HepG2 (cell line): ENCODE data around the gene VSX1. TPM values are rescaled to one million over a fixed set of nuclear protein-coding genes. Genes with fewer than 3 reads are reported as not detected.

ENCODE experiments used
- ATF7 ChIP-seq, 2 experiments: fragments of 450-650 bp in 1 of 2; sonication (generic) in 1 of 2; formaldehyde crosslinking in 1 of 2; IDR thresholded peaks; 2 replicates each; pipeline versions ENCODE4 v1.4.0 to v1.6.1; 2016 to 2020; ENCODE audit warnings: antibody characterized with exemption in 1 of 2, mild to moderate bottlenecking in 1 of 2, missing genetic modification reagents in 1 of 2
- BHLHE40 ChIP-seq: IDR thresholded peaks from 2 replicates; pipeline ENCODE4 v1.6.1; 2011; ENCODE audit warnings: low read length, improper control_type of control experiment
- FOXK2 ChIP-seq: fragments of 450-650 bp; IDR thresholded peaks from 2 replicates; pipeline ENCODE4 v1.6.1; 2016
- HMG20A ChIP-seq: IDR thresholded peaks from 2 replicates; pipeline ENCODE4 v1.6.1; 2016; ENCODE audit warnings: borderline replicate concordance
- SNRNP70 ChIP-seq: fragments of 200-400 bp; formaldehyde crosslinking; IDR thresholded peaks from 2 replicates; pipeline ENCODE4 v1.6.1; 2017; ENCODE audit warnings: mild to moderate bottlenecking, low read depth, low read length, moderate library complexity
- YEATS4 ChIP-seq: sonication (generic); formaldehyde crosslinking; IDR thresholded peaks from 2 replicates; pipeline ENCODE4 v1.4.0; 2020; ENCODE audit warnings: missing genetic modification reagents, borderline replicate concordance
- YY1 ChIP-seq: IDR thresholded peaks from 2 replicates; pipeline ENCODE4 v1.6.1; 2011; ENCODE audit warnings: low read length, low read depth, moderate library complexity, mild to moderate bottlenecking; ENCODE audit not compliant: insufficient read depth, insufficient replicate concordance
- ZNF251 ChIP-seq: sonication (generic); formaldehyde crosslinking; IDR thresholded peaks from 2 replicates; pipeline ENCODE4 v1.9.0; 2021; ENCODE audit warnings: mild to moderate bottlenecking, missing genetic modification reagents
- ZZZ3 ChIP-seq: sonication (generic); formaldehyde crosslinking; IDR thresholded peaks from 2 replicates; pipeline ENCODE4 v1.4.0; 2020; ENCODE audit warnings: missing genetic modification reagents, mild to moderate bottlenecking, borderline replicate concordance
- polyA plus RNA-seq, 8 experiments: library from polyadenylated mRNA; depleted of rRNA in 3 of 8; stranded (reverse) in 7 of 8; unstranded in 1 of 8; fragments of >200 nt; fragmentation: Illumina TruSeq in 4 of 8; extraction: Trizol in 4 of 8; gene quantifications; 2 replicates each; pipeline versions ENCODE4 v1.2.1 to v1.2.3, GENCODE V29; 2011 to 2016; ENCODE audit warnings: low read depth in 4 of 8, missing spikeins in 1 of 8, mixed read lengths in 1 of 8; ENCODE audit not compliant: insufficient read depth in 1 of 8
- total RNA-seq, 5 experiments: library from RNA; depleted of rRNA; stranded (reverse); fragments of >200 nt; fragmentation: Illumina TruSeq; extraction: Trizol; gene quantifications; 2 replicates each; pipeline ENCODE4 v1.2.3, GENCODE V29; 2016; ENCODE audit warnings: low read depth in 1 of 5
- TF ChIP-seq, protein P1 (sequence below), 2 experiments: fragments of 450-650 bp in 1 of 2; sonication (generic) in 1 of 2; formaldehyde crosslinking in 1 of 2; IDR thresholded peaks; 2 replicates each; pipeline versions ENCODE4 v1.6.1 to v1.8.0; 2016 to 2022; ENCODE audit warnings: antibody characterized with exemption in 1 of 2, mild to moderate bottlenecking in 1 of 2, missing genetic modification reagents in 1 of 2
- TF ChIP-seq, protein P2 (sequence below): fragments of 450-650 bp; IDR thresholded peaks from 2 replicates; pipeline ENCODE4 v1.6.1; 2016
- TF ChIP-seq, protein P3 (sequence below): sonication (generic); formaldehyde crosslinking; IDR thresholded peaks from 2 replicates; pipeline ENCODE4 v1.4.0; 2020; ENCODE audit warnings: missing genetic modification reagents

The VSX1 gene
- total and polyA plus RNA-seq, 2 of the 13 experiments (the other 11 are each of a cell fraction or from before 2014, with no cell fraction given), result 0.04 TPM; not detected in 1

DNA sequence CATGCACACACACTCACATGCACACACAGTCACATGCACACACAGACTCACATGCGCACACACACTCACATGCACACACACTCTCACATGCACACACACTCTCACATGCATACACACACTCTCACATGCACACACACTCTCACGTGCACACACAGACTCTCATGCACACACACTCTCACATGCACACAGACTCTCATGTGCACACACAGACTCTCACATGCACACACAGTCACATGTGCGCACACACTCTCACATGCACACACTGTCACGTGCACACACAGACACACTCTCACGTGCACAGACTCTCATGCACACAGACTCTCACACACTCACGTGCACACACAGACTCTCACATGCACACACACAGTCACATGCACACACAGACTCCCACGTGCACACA lies 36.6 kb upstream of the VSX1 start (continued):
- TF ChIP-seq ZNF251 (CRISPR knock-in tag) (0 out of 2 replicates have a peak, but pooled peaks have one; percentile 72), FOXK2 (peak; percentile 21; the same call in 1 of the 2 replicates), ATF7 (IDR thresholded peaks at IDR 0.05) (0 out of 2 replicates have a peak, but pooled peaks have one; percentile 1), ATF7 (CRISPR knock-in tag; IDR thresholded peaks at IDR 0.05) (no peak), HMG20A (CRISPR knock-in tag) (no peak), BHLHE40 (peak; percentile 43; the same call in 1 of the 2 replicates), YY1 (no peak), SNRNP70 (no peak), YEATS4 (CRISPR knock-in tag) (no peak), ZZZ3 (CRISPR knock-in tag) (peak; percentile 63; the same call in 1 of the 2 replicates)
- TF ChIP-seq, protein P1, sequence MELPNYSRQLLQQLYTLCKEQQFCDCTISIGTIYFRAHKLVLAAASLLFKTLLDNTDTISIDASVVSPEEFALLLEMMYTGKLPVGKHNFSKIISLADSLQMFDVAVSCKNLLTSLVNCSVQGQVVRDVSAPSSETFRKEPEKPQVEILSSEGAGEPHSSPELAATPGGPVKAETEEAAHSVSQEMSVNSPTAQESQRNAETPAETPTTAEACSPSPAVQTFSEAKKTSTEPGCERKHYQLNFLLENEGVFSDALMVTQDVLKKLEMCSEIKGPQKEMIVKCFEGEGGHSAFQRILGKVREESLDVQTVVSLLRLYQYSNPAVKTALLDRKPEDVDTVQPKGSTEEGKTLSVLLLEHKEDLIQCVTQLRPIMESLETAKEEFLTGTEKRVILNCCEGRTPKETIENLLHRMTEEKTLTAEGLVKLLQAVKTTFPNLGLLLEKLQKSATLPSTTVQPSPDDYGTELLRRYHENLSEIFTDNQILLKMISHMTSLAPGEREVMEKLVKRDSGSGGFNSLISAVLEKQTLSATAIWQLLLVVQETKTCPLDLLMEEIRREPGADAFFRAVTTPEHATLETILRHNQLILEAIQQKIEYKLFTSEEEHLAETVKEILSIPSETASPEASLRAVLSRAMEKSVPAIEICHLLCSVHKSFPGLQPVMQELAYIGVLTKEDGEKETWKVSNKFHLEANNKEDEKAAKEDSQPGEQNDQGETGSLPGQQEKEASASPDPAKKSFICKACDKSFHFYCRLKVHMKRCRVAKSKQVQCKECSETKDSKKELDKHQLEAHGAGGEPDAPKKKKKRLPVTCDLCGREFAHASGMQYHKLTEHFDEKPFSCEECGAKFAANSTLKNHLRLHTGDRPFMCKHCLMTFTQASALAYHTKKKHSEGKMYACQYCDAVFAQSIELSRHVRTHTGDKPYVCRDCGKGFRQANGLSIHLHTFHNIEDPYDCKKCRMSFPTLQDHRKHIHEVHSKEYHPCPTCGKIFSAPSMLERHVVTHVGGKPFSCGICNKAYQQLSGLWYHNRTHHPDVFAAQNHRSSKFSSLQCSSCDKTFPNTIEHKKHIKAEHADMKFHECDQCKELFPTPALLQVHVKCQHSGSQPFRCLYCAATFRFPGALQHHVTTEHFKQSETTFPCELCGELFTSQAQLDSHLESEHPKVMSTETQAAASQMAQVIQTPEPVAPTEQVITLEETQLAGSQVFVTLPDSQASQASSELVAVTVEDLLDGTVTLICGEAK (IDR thresholded peaks at IDR 0.05), result 0 out of 2 replicates have a peak, but pooled peaks have one; percentile 20
- TF ChIP-seq, protein P1 (CRISPR knock-in tag; IDR thresholded peaks at IDR 0.05), result no peak
- TF ChIP-seq, protein P2, sequence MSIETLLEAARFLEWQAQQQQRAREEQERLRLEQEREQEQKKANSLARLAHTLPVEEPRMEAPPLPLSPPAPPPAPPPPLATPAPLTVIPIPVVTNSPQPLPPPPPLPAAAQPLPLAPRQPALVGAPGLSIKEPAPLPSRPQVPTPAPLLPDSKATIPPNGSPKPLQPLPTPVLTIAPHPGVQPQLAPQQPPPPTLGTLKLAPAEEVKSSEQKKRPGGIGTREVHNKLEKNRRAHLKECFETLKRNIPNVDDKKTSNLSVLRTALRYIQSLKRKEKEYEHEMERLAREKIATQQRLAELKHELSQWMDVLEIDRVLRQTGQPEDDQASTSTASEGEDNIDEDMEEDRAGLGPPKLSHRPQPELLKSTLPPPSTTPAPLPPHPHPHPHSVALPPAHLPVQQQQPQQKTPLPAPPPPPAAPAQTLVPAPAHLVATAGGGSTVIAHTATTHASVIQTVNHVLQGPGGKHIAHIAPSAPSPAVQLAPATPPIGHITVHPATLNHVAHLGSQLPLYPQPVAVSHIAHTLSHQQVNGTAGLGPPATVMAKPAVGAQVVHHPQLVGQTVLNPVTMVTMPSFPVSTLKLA, result peak; percentile 99
- TF ChIP-seq, protein P3, sequence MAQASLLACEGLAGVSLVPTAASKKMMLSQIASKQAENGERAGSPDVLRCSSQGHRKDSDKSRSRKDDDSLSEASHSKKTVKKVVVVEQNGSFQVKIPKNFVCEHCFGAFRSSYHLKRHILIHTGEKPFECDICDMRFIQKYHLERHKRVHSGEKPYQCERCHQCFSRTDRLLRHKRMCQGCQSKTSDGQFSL (CRISPR knock-in tag), result no peak
